Stomach smooth muscle (tissue), 2 donors: ENCODE results near the gene CFAP410.
"Not testable (repeated sequence)": the region's sequence is repeated elsewhere in the genome, so short reads cannot be mapped to it uniquely, and the experiment has no call there.

Source experiments
- H3K27ac ChIP-seq: one replicate; pipeline ENCODE4 v1.7.0; 2013; ENCODE audit warnings: mild to moderate bottlenecking, low read length, inconsistent platforms
- H3K27me3 ChIP-seq, 2 donors: one replicate each; pipeline ENCODE4 v1.7.0; 2013; ENCODE audit warnings: low read length in 2 of 2; ENCODE audit not compliant: insufficient read depth in 2 of 2, control insufficient read depth in 1 of 2
- H3K36me3 ChIP-seq, 2 donors: one replicate each; pipeline ENCODE4 v1.7.0; 2013; ENCODE audit warnings: low read length in 2 of 2; ENCODE audit not compliant: control insufficient read depth in 2 of 2, insufficient read depth in 2 of 2
- H3K4me1 ChIP-seq: one replicate; pipeline ENCODE4 v1.7.0; 2013; ENCODE audit warnings: low read length; ENCODE audit not compliant: control insufficient read depth, insufficient read depth
- H3K4me3 ChIP-seq, 2 donors: one replicate each; pipeline ENCODE4 v1.7.0; 2013; ENCODE audit warnings: low read length in 2 of 2
- H3K9ac ChIP-seq, 2 donors: one replicate each; pipeline ENCODE4 v1.7.0; 2013; ENCODE audit warnings: low read length in 2 of 2, mild to moderate bottlenecking in 1 of 2
- H3K9me3 ChIP-seq, 2 donors: one replicate each; pipeline ENCODE4 v1.7.0; 2013; ENCODE audit warnings: low read length in 2 of 2; ENCODE audit not compliant: control insufficient read depth in 2 of 2
- donor health status: healthy.
- donor health status: Pancreatic carcinoma.

Gene CFAP410

GRCh38 chr21:44349847-44350772, 10.9 kb upstream of the CFAP410 start:
- no peaks in the 10 kb centered on the region for H3K36me3 ChIP-seq
- no peak overlapping the region for H3K4me3 ChIP-seq
- H3K9ac ChIP-seq = no peak overlapping the region
- no peak overlapping the region for H3K27ac ChIP-seq
- no peaks in the 10 kb centered on the region for H3K9me3 ChIP-seq
- peaks cover 24 to 33% of the 10 kb centered on the region in 2 donors for H3K27me3 ChIP-seq
- peaks cover 7% of the 10 kb centered on the region for H3K4me1 ChIP-seq

GRCh38 chr21:44349416-44349846, 10.2 kb upstream of the CFAP410 start:
- H3K27ac ChIP-seq = no peak overlapping the region
- H3K9me3 ChIP-seq = no peaks in the 10 kb centered on the region
- H3K4me1 ChIP-seq = peaks cover 7% of the 10 kb centered on the region
- no peaks in the 10 kb centered on the region for H3K36me3 ChIP-seq
- no peak overlapping the region for H3K4me3 ChIP-seq
- no peak overlapping the region for H3K9ac ChIP-seq
- H3K27me3 ChIP-seq = peaks cover 24 to 33% of the 10 kb centered on the region in 2 donors

- peaks cover 24 to 33% of the 10 kb centered on the region in 2 donors for H3K27me3 ChIP-seq
- peaks cover 7% of the 10 kb centered on the region for H3K4me1 ChIP-seq
These were observed 9.7 kb upstream of the CFAP410 start for GRCh38 chr21:44348861-44349260.

GRCh38 chr21:44347911-44348451, 8.8 kb upstream of the CFAP410 start:
- Histone ChIP-seq H3K27ac (no peak overlapping the region), H3K4me3 (no peak overlapping the region), H3K9ac (no peak overlapping the region), H3K27me3 (peaks cover 24 to 33% of the 10 kb centered on the region in 2 donors), H3K36me3 (no peaks in the 10 kb centered on the region), H3K9me3 (no peaks in the 10 kb centered on the region), H3K4me1 (peaks cover 6% of the 10 kb centered on the region)

More at GRCh38 chr21:44348861-44349260, 9.7 kb upstream of the CFAP410 start:
- Histone ChIP-seq H3K9me3 (no peaks in the 10 kb centered on the region), H3K27ac (no peak overlapping the region), H3K9ac (no peak overlapping the region), H3K4me3 (no peak overlapping the region), H3K36me3 (no peaks in the 10 kb centered on the region)

GRCh38 chr21:44345495-44345894, 6.3 kb upstream of the CFAP410 start:
- H3K9me3 ChIP-seq = no peaks in the 10 kb centered on the region
- H3K9ac ChIP-seq = no peak overlapping the region
- no peaks in the 10 kb centered on the region for H3K36me3 ChIP-seq
- no peak overlapping the region for H3K27ac ChIP-seq
- H3K4me1 ChIP-seq = peaks cover 6% of the 10 kb centered on the region
- H3K27me3 ChIP-seq = peaks cover 18 to 19% of the 10 kb centered on the region in 2 donors
- no peak overlapping the region for H3K4me3 ChIP-seq

- Histone ChIP-seq H3K27ac (no peak overlapping the region), H3K4me3 (no peak overlapping the region), H3K4me1 (peaks cover 7% of the 10 kb centered on the region), H3K9ac (no peak overlapping the region), H3K27me3 (peaks cover 15 to 16% of the 10 kb centered on the region in 2 donors), H3K36me3 (no peaks in the 10 kb centered on the region), H3K9me3 (no peaks in the 10 kb centered on the region)
These were observed 5.5 kb upstream of the CFAP410 start for GRCh38 chr21:44344541-44345183.

GRCh38 chr21:44342981-44343380, 3.8 kb upstream of the CFAP410 start:
- H3K4me1 ChIP-seq = peaks cover 15% of the 10 kb centered on the region
- H3K9me3 ChIP-seq, H3K4me3 ChIP-seq, H3K27me3 ChIP-seq, H3K9ac ChIP-seq, H3K27ac ChIP-seq, H3K36me3 ChIP-seq: not testable (repeated sequence)

GRCh38 chr21:44341726-44342458, 2.7 kb upstream of the CFAP410 start:
- not testable (repeated sequence) for H3K9ac ChIP-seq, H3K36me3 ChIP-seq, H3K27ac ChIP-seq, H3K4me3 ChIP-seq, H3K9me3 ChIP-seq, H3K27me3 ChIP-seq
- H3K4me1 ChIP-seq = peaks cover 19% of the 10 kb centered on the region

GRCh38 chr21:44337941-44338895, 972 bp downstream of the CFAP410 start:
- Histone ChIP-seq H3K4me3 (peak overlapping the region; percentile 60 to 74), H3K9ac (peak overlapping the region; percentile 42 to 54), H3K4me1 (peaks cover 19% of the 10 kb centered on the region)

More at GRCh38 chr21:44337941-44338895, 972 bp downstream of the CFAP410 start:
- Histone ChIP-seq H3K27ac (peak overlapping the region; percentile 78), H3K36me3 (peaks cover 5% of the 10 kb centered on the region in 2 donors), H3K27me3 (no peaks in the 10 kb centered on the region), H3K9me3 (no peaks in the 10 kb centered on the region)
